AG04450 (cell line): ENCODE measurements around the gene BAG1. TPM values are rescaled to one million over a fixed set of nuclear protein-coding genes. Genes with fewer than 3 reads are reported as not detected.

ENCODE experiments used
- CTCF ChIA-PET: fragments of 300-600, 350-600 bp; formaldehyde crosslinking; extraction: SDS; loops from one replicate; lab custom pipeline; 2022; ENCODE audit warnings: antibody characterized with exemption, inconsistent platforms; lab: Charles Lee
- POLR2A ChIA-PET: fragments of 350-600 bp; formaldehyde crosslinking; extraction: SDS; loops from one replicate; lab custom pipeline; 2021; ENCODE audit warnings: antibody characterized with exemption, inconsistent platforms; lab: Yijun Ruan, JAX
- DNase-seq: peaks from one replicate; pipeline ENCODE4 v3.0.0-alpha.2; 2011; ENCODE audit warnings: low read depth, low spot score
- H3K27ac ChIP-seq: one replicate; pipeline ENCODE4 v1.5.1; 2012; ENCODE audit warnings: low read depth, low read length, control low read depth
- H3K27me3 ChIP-seq: one replicate; pipeline ENCODE4 v1.6.0; 2012; ENCODE audit warnings: low read length; ENCODE audit not compliant: control insufficient read depth, insufficient read depth
- H3K4me3 ChIP-seq: 2 replicates; pipeline ENCODE4 v1.5.1; 2011; ENCODE audit warnings: mild to moderate bottlenecking, low read depth, low read length, control low read depth
- H3K9me3 ChIP-seq: 2 replicates; pipeline ENCODE4 v1.5.1; 2012; ENCODE audit warnings: low read length; ENCODE audit not compliant: control insufficient read depth, insufficient read depth
- polyA plus RNA-seq: library from polyadenylated mRNA; depleted of rRNA; stranded (reverse); fragments of >200 nt; gene quantifications from 2 replicates; pipeline ENCODE4 v1.2.3, GENCODE V29; 2011
- TF ChIP-seq, protein P1 (sequence below): IDR thresholded peaks from 2 replicates; pipeline ENCODE4 v1.5.1; 2011; ENCODE audit warnings: low read depth, low read length, control low read depth, inconsistent platforms

The BAG1 gene
- polyA plus RNA-seq, 1 experiment: 31.7 TPM

DNA sequence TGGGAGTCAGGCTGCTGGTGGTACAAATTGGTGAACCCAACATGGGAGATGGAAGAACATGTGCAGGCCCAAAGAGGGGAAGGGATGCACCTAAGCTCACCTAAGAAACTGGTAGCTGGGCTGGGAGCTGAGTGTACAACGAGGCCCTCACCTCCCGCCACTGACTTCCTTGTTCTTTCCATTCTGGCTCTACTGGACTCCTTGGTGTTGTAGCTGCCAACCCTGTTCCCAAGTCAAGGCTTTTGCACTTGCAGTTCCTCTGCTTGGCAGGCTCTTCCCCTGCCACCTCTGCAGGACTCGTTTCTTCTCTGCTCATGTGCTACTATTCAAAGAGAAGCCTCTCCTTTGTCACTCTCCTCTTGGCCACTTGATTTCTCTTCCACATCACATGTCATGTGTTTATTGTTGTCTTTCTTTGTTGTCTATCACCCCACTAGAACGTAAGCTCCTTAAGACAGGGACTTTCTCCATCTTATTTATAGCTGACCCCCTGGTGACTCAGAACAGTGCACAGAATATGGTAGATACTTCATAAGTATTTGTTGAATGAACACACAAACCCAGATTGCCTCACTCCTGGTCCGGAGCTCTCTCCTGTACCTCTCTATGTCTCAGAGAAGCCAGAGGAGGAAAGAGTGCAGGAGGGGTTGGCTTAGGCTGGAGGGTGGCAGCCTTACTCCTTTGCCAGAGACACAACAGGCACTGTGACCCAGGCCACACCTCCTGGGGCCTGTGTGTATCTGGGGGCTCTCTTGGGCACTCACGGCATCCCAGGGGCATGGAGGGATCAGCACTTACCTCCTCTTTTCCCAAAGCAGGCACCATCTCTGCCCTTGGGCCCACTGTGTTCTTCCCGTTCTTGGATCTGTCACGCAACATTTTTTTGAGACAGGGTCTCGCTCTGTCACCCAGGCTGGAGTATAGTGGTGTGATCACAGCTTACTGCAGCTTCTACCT is 29.7 kb downstream of the BAG1 start:
- TF ChIP-seq, protein P1, sequence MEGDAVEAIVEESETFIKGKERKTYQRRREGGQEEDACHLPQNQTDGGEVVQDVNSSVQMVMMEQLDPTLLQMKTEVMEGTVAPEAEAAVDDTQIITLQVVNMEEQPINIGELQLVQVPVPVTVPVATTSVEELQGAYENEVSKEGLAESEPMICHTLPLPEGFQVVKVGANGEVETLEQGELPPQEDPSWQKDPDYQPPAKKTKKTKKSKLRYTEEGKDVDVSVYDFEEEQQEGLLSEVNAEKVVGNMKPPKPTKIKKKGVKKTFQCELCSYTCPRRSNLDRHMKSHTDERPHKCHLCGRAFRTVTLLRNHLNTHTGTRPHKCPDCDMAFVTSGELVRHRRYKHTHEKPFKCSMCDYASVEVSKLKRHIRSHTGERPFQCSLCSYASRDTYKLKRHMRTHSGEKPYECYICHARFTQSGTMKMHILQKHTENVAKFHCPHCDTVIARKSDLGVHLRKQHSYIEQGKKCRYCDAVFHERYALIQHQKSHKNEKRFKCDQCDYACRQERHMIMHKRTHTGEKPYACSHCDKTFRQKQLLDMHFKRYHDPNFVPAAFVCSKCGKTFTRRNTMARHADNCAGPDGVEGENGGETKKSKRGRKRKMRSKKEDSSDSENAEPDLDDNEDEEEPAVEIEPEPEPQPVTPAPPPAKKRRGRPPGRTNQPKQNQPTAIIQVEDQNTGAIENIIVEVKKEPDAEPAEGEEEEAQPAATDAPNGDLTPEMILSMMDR: no peak
- ChIA-PET CTCF (interaction anchor here (4.6 kb wide), 1 partner anchor 9 kb away, joined by 22 read pairs; no protein-coding TSS in a partner anchor), POLR2A (interaction anchor here (0.6 to 2.0 kb wide), 6 partner anchors 10 to 210 kb away, joined by 3 to 7 read pairs (median 4); partner anchors contain the start of genes B4GALT1 and DNAJA1)
- peak; percentile 16 for DNase-seq
- H3K27ac ChIP-seq: peak overlapping the region; percentile 73
- no peak overlapping the region for H3K4me3 ChIP-seq
- no peaks in the 10 kb centered on the region for H3K9me3 ChIP-seq
- H3K27me3 ChIP-seq: no peaks in the 10 kb centered on the region

DNA sequence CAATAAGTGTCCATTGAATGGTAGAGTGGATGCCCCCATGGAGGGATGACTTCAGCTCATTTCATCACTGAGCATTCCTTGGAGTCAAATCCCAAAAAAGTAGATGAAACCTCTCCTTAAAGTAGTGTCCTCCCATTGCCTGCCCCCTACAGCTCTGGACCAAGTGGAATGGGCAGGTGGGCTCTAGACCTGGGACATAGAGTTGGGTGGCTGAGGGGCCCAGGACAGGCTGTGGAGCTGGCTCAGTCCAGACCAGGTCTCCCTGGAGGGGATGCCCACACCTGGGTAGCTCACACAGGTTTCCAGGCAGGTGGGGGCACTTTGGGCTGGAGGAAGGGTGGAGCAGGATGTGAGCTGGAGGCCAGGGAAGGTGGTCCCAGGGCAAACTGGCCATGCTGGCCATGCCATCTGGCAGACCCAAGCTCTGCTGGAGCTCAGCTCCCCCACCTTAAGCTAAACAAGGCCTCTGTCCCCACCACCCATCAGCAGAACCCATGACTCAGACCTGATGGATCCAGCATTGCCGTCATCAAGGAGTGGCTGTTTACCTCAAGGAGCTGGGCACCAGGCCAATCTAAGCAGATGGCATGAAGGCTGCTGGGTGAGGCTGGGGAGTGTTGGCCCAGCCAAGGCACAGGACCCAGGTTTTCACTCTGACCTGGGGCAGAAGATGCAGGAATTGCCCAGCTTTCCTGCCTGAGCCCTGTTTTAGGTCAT is 30.7 kb downstream of the BAG1 start:
- H3K27me3 ChIP-seq: no peaks in the 10 kb centered on the region
- ChIA-PET POLR2A (interaction anchor here (0.7 to 2.0 kb wide), 5 partner anchors 43 to 1873 kb away, joined by 3 to 7 read pairs (median 3); partner anchors contain the start of genes B4GALT1, DNAJA1 and NFX1), CTCF (interaction anchor here (0.7 kb wide), 1 partner anchor 10 kb away, joined by 3 read pairs; no protein-coding TSS in a partner anchor)
- TF ChIP-seq, protein P1: no peak
- H3K27ac ChIP-seq: peak overlapping the region; percentile 63
- H3K4me3 ChIP-seq: no peak overlapping the region
- peak; percentile 91 for DNase-seq
- no peaks in the 10 kb centered on the region for H3K9me3 ChIP-seq

- H3K27me3 ChIP-seq: no peaks in the 10 kb centered on the region
- H3K27ac ChIP-seq: no peak overlapping the region
- H3K4me3 ChIP-seq: no peak overlapping the region
- DNase-seq: no peak
- TF ChIP-seq, protein P1: no peak
- no peaks in the 10 kb centered on the region for H3K9me3 ChIP-seq
- ChIA-PET CTCF (interaction anchor here (0.7 kb wide), 1 partner anchor 9 kb away, joined by 3 read pairs; no protein-coding TSS in a partner anchor), POLR2A (interaction anchor here (0.7 kb wide), 1 partner anchor 1874 kb away, joined by 3 read pairs; no protein-coding TSS in a partner anchor)
Measured at GRCh38 chr9:33232815-33233214, 31.7 kb downstream of the BAG1 start.

- no peak overlapping the region for H3K4me3 ChIP-seq
- no peak for DNase-seq
- TF ChIP-seq, protein P1: no peak
- H3K27ac ChIP-seq: no peak overlapping the region
- ChIA-PET POLR2A (no interaction called here), CTCF (no interaction called here)
- no peaks in the 10 kb centered on the region for H3K27me3 ChIP-seq
- no peaks in the 10 kb centered on the region for H3K9me3 ChIP-seq
Measured at GRCh38 chr9:33231623-33231942, 32.9 kb downstream of the BAG1 start.
